HEK293 (cell line): Measurements from ENCODE around the gene LRRC4C.

Source experiments
- CTCF ChIA-PET: fragments of 350-600 bp; formaldehyde crosslinking; extraction: SDS; loops from one replicate; lab custom pipeline; 2021; ENCODE audit warnings: antibody characterized with exemption; lab: Yijun Ruan, JAX
- POLR2A ChIA-PET: fragments of 300-600 bp; formaldehyde crosslinking; extraction: SDS; loops from one replicate; lab custom pipeline; 2020; ENCODE audit warnings: antibody characterized with exemption, inconsistent platforms; lab: Yijun Ruan, JAX
- H3K27ac ChIP-seq: fragments of 200-500 bp; sonication (Bioruptor generic); 2 replicates; pipeline ENCODE4 v1.5.1; 2014; ENCODE audit warnings: low read depth, low read length, control low read depth, inconsistent platforms; ENCODE audit errors: extremely low read depth
- H3K36me3 ChIP-seq, 2 experiments: fragments of 200-500 bp in 1 of 2; sonication (Bioruptor generic) in 1 of 2; 1 replicate in 1 of 2; 2 replicates in 1 of 2; pipeline ENCODE4 v1.5.1; 2014 to 2017; ENCODE audit warnings: inconsistent platforms in 2 of 2, low read length in 2 of 2; ENCODE audit not compliant: control insufficient read depth in 2 of 2, insufficient read depth in 1 of 2
- H3K4me1 ChIP-seq: fragments of 200-500 bp; sonication (Bioruptor generic); 2 replicates; pipeline ENCODE4 v1.5.1; 2014; ENCODE audit warnings: mild to moderate bottlenecking, low read length, inconsistent platforms; ENCODE audit not compliant: control insufficient read depth, insufficient read depth
- H3K4me3 ChIP-seq: 2 replicates; pipeline ENCODE4 v1.5.1; 2011; ENCODE audit warnings: low read depth, mild to moderate bottlenecking, control low read depth, low read length, moderate library complexity
- H3K9me3 ChIP-seq: fragments of 200-500 bp; sonication (Bioruptor generic); 2 replicates; pipeline ENCODE4 v1.5.1; 2014; ENCODE audit warnings: low read depth, low read length, inconsistent platforms; ENCODE audit not compliant: control insufficient read depth, insufficient read depth
- KLF16 ChIP-seq: fragments of 450-650 bp; formaldehyde crosslinking; IDR thresholded peaks from 2 replicates; pipeline ENCODE4 v1.5.1; 2017; ENCODE audit warnings: missing biosample characterization, missing genetic modification characterization
- PRDM2 ChIP-seq: fragments of 450-650 bp; formaldehyde crosslinking; IDR thresholded peaks from 2 replicates; pipeline ENCODE4 v1.5.1; 2016; ENCODE audit warnings: missing biosample characterization, missing genetic modification characterization, borderline replicate concordance
- TRIM28 ChIP-seq: IDR thresholded peaks from 2 replicates; pipeline ENCODE4 v1.6.1; 2011; ENCODE audit warnings: low read length, control low read depth, borderline replicate concordance
- ZBTB20 ChIP-seq: fragments of 450-650 bp; formaldehyde crosslinking; IDR thresholded peaks from 2 replicates; pipeline ENCODE4 v1.5.1; 2016; ENCODE audit warnings: missing biosample characterization, missing genetic modification characterization
- ZIC2 ChIP-seq: fragments of 450-650 bp; formaldehyde crosslinking; IDR thresholded peaks from 2 replicates; pipeline ENCODE4 v1.5.1; 2016; ENCODE audit warnings: missing biosample characterization, missing genetic modification characterization
- ZNF174 ChIP-seq: fragments of 450-650 bp; formaldehyde crosslinking; IDR thresholded peaks from 2 replicates; pipeline ENCODE4 v1.5.0; 2017; ENCODE audit warnings: missing biosample characterization, mild to moderate bottlenecking, missing genetic modification characterization
- ZNF341 ChIP-seq: fragments of 450-650 bp; formaldehyde crosslinking; IDR thresholded peaks from 2 replicates; pipeline ENCODE4; 2016; ENCODE audit warnings: low read depth, missing biosample characterization, missing genetic modification characterization
- ZNF362 ChIP-seq: fragments of 450-650 bp; formaldehyde crosslinking; IDR thresholded peaks from 2 replicates; pipeline ENCODE4 v1.5.1; 2016; ENCODE audit warnings: missing biosample characterization, missing genetic modification characterization
- ZNF398 ChIP-seq: fragments of 450-650 bp; formaldehyde crosslinking; IDR thresholded peaks from 2 replicates; pipeline ENCODE4 v1.5.1; 2017; ENCODE audit warnings: missing biosample characterization, missing genetic modification characterization
- ZNF426 ChIP-seq: fragments of 450-650 bp; formaldehyde crosslinking; IDR thresholded peaks from 2 replicates; pipeline ENCODE4 v1.5.1; 2017; ENCODE audit warnings: missing biosample characterization, missing genetic modification characterization, mild to moderate bottlenecking, inconsistent platforms, moderate library complexity
- ZNF473 ChIP-seq: fragments of 450-650 bp; formaldehyde crosslinking; IDR thresholded peaks from 2 replicates; pipeline ENCODE4 v1.5.1; 2017; ENCODE audit warnings: missing biosample characterization, missing genetic modification characterization
- ZNF48 ChIP-seq: fragments of 450-650 bp; formaldehyde crosslinking; IDR thresholded peaks from 2 replicates; pipeline ENCODE4 v1.5.1; 2016; ENCODE audit warnings: missing biosample characterization, missing genetic modification characterization
- ZNF521 ChIP-seq: fragments of 450-650 bp; formaldehyde crosslinking; IDR thresholded peaks from 2 replicates; pipeline ENCODE4 v1.5.1; 2017; ENCODE audit warnings: missing biosample characterization, mild to moderate bottlenecking, missing genetic modification characterization
- ZNF530 ChIP-seq: fragments of 450-650 bp; formaldehyde crosslinking; IDR thresholded peaks from 2 replicates; pipeline ENCODE4 v1.5.1; 2016; ENCODE audit warnings: low read depth, missing biosample characterization, missing genetic modification characterization
- ZNF571 ChIP-seq: fragments of 450-650 bp; formaldehyde crosslinking; IDR thresholded peaks from 2 replicates; pipeline ENCODE4 v1.5.0; 2017; ENCODE audit warnings: missing biosample characterization, missing genetic modification characterization
- ZNF623 ChIP-seq: fragments of 450-650 bp; formaldehyde crosslinking; IDR thresholded peaks from 2 replicates; pipeline ENCODE4 v1.5.1; 2016; ENCODE audit warnings: missing biosample characterization, missing genetic modification characterization
- ZNF830 ChIP-seq: fragments of 450-650 bp; IDR thresholded peaks from 2 replicates; pipeline ENCODE4 v1.5.0; 2018; ENCODE audit warnings: missing biosample characterization, missing genetic modification characterization, low read depth, mild to moderate bottlenecking, moderate library complexity

LRRC4C gene

GRCh38 chr11:40384991-40385390, 1074.5 kb downstream of the LRRC4C start:
- CTCF ChIA-PET, result no interaction called here
- Histone ChIP-seq H3K4me3 (no peak overlapping the region), H3K27ac (no peak overlapping the region), H3K36me3 (no peaks in the 10 kb centered on the region), H3K9me3 (no peaks in the 10 kb centered on the region), H3K4me1 (no peaks in the 10 kb centered on the region)
- POLR2A ChIA-PET, result no interaction called here
- TF ChIP-seq ZNF571 (tag by site-specific recombination) (no peak), ZNF530 (tag by site-specific recombination) (no peak), ZNF362 (no peak), PRDM2 (tag by site-specific recombination) (no peak), TRIM28 (no peak), KLF16 (tag by site-specific recombination) (no peak), ZBTB20 (no peak), ZIC2 (no peak), ZNF473 (tag by site-specific recombination) (no peak), ZNF521 (tag by site-specific recombination) (no peak), ZNF48 (tag by site-specific recombination) (no peak), ZNF426 (no peak), ZNF341 (tag by site-specific recombination) (no peak), ZNF174 (tag by site-specific recombination) (no peak), ZNF830 (no peak), ZNF398 (tag by site-specific recombination) (no peak)
- TF ChIP-seq, all 188 proteins: peak for 0

GRCh38 chr11:40381481-40381880, 1078.0 kb downstream of the LRRC4C start:
- H3K9me3 ChIP-seq, result no peaks in the 10 kb centered on the region
- no peak overlapping the region for H3K27ac ChIP-seq
- CTCF ChIA-PET, result no interaction called here
- TF ChIP-seq ZNF623, result no peak
- TF ChIP-seq, all 188 proteins: peak for 0
- Histone ChIP-seq H3K36me3 (no peaks in the 10 kb centered on the region), H3K4me1 (no peaks in the 10 kb centered on the region), H3K4me3 (no peak overlapping the region)
- POLR2A ChIA-PET, result no interaction called here
